Measurements from ENCODE around the gene FZD8. TPM values are rescaled to one million over a fixed set of nuclear protein-coding genes. Genes with fewer than 3 reads are reported as not detected.

FZD8 gene
- total and polyA plus RNA-seq, 2 experiments from 2014 or later: 7.6 to 58.4 TPM

GRCh38 chr10:35637462-35637861, 4.6 kb downstream of the FZD8 start:
- Histone ChIP-seq H3K27ac (no peak overlapping the region), H3K36me3 (no peaks in the 10 kb centered on the region), H3K4me1 (ENCODE audit: low read depth) (peaks cover 28% of the 10 kb centered on the region), H3K27me3 (no peaks in the 10 kb centered on the region), H3K4me3 (peak overlapping the region; percentile 33), H3K9me3 (ENCODE audit: low read depth) (no peaks in the 10 kb centered on the region)
- TF ChIP-seq CTCF (IDR thresholded peaks at IDR 0.05; ENCODE audit: low read depth, low read length): no peak
- peak; percentile 6 to 65 for DNase-seq (ENCODE audit: low read depth in 1 of 2, low spot score in 1 of 2)

GRCh38 chr10:35636956-35637355, 5.1 kb downstream of the FZD8 start:
- no peak for DNase-seq (ENCODE audit: low read depth in 1 of 2, low spot score in 1 of 2)
- no peaks in the 10 kb centered on the region for H3K27me3 ChIP-seq

GRCh38 chr10:35635576-35635975, 6.5 kb downstream of the FZD8 start:
- H3K36me3 ChIP-seq: no peaks in the 10 kb centered on the region
- peaks cover 28% of the 10 kb centered on the region for H3K4me1 ChIP-seq (ENCODE audit: low read depth)
- peak; percentile 90 for TF ChIP-seq CTCF (IDR thresholded peaks at IDR 0.05; ENCODE audit: low read depth, low read length)
- H3K4me3 ChIP-seq: no peak overlapping the region
- DNase-seq (ENCODE audit: low read depth in 1 of 2, low spot score in 1 of 2): peak; percentile 75 to 81
- H3K9me3 ChIP-seq (ENCODE audit: low read depth): no peaks in the 10 kb centered on the region
- no peak overlapping the region for H3K27ac ChIP-seq
- no peaks in the 10 kb centered on the region for H3K27me3 ChIP-seq

More at GRCh38 chr10:35636956-35637355, 5.1 kb downstream of the FZD8 start:
- no peak for TF ChIP-seq CTCF (IDR thresholded peaks at IDR 0.05; ENCODE audit: low read depth, low read length)
- Histone ChIP-seq H3K4me3 (peak overlapping the region; percentile 33), H3K9me3 (ENCODE audit: low read depth) (no peaks in the 10 kb centered on the region), H3K27ac (no peak overlapping the region), H3K4me1 (ENCODE audit: low read depth) (peaks cover 28% of the 10 kb centered on the region), H3K36me3 (no peaks in the 10 kb centered on the region)

- Histone ChIP-seq H3K36me3 (no peaks in the 10 kb centered on the region), H3K4me3 (no peak overlapping the region), H3K9me3 (ENCODE audit: low read depth) (no peaks in the 10 kb centered on the region), H3K4me1 (ENCODE audit: low read depth) (peaks cover 22% of the 10 kb centered on the region), H3K27me3 (no peaks in the 10 kb centered on the region), H3K27ac (no peak overlapping the region)
- DNase-seq (ENCODE audit: low read depth in 1 of 2, low spot score in 1 of 2): no peak
- no peak for TF ChIP-seq CTCF (IDR thresholded peaks at IDR 0.05; ENCODE audit: low read depth, low read length)
Observed at GRCh38 chr10:35633006-35633980, 8.8 kb downstream of the FZD8 start.

- no peak for TF ChIP-seq CTCF (IDR thresholded peaks at IDR 0.05; ENCODE audit: low read depth, low read length)
- no peaks in the 10 kb centered on the region for H3K27me3 ChIP-seq
- no peaks in the 10 kb centered on the region for H3K36me3 ChIP-seq
- no peak for DNase-seq (ENCODE audit: low read depth in 1 of 2, low spot score in 1 of 2)
- peaks cover 14% of the 10 kb centered on the region for H3K4me1 ChIP-seq (ENCODE audit: low read depth)
- no peaks in the 10 kb centered on the region for H3K9me3 ChIP-seq (ENCODE audit: low read depth)
- H3K4me3 ChIP-seq: no peak overlapping the region
- no peak overlapping the region for H3K27ac ChIP-seq
Observed at GRCh38 chr10:35632027-35632426, 10.1 kb downstream of the FZD8 start.
